ENCODE measurements around the gene SLC16A3.
A peak's percentile ranks its signal among the peaks of the same experiment; 100 is the strongest.

SLC16A3 gene

GRCh38 chr17:82237083-82237745 lies 8.4 kb downstream of the SLC16A3 start:
- DNase-seq, result no peak

GRCh38 chr17:82237746-82238471 lies 9.1 kb downstream of the SLC16A3 start:
- no peak for DNase-seq

GRCh38 chr17:82238472-82239201 lies 9.8 kb downstream of the SLC16A3 start:
- peak; percentile 59 for DNase-seq

GRCh38 chr17:82239401-82239925 lies 10.6 kb downstream of the SLC16A3 start:
- DNase-seq, result no peak

GRCh38 chr17:82239926-82240505 lies 11.2 kb downstream of the SLC16A3 start:
- DNase-seq, result no peak

- no peak for DNase-seq
These were observed 11.8 kb downstream of the SLC16A3 start for GRCh38 chr17:82240506-82241182.

GRCh38 chr17:82241183-82241925 lies 12.5 kb downstream of the SLC16A3 start:
- DNase-seq, result peak; percentile 59

- no peak for DNase-seq
These were observed 13.3 kb downstream of the SLC16A3 start for GRCh38 chr17:82241926-82242697.

- no peak for DNase-seq
These were observed 13.8 kb downstream of the SLC16A3 start for GRCh38 chr17:82242698-82242976.

GRCh38 chr17:82242977-82243647 lies 14.3 kb downstream of the SLC16A3 start:
- peak; percentile 71 for DNase-seq

GRCh38 chr17:82243648-82244412 lies 15.0 kb downstream of the SLC16A3 start:
- no peak for DNase-seq

GRCh38 chr17:82244413-82245133 lies 15.7 kb downstream of the SLC16A3 start:
- DNase-seq, result no peak

GRCh38 chr17:82245134-82246039 lies 16.5 kb downstream of the SLC16A3 start:
- no peak for DNase-seq

- DNase-seq, result no peak
These were observed 17.2 kb downstream of the SLC16A3 start for GRCh38 chr17:82246040-82246364.

- peak; percentile 54 for DNase-seq
These were observed 17.7 kb downstream of the SLC16A3 start for GRCh38 chr17:82246365-82247181.

- DNase-seq, result no peak
These were observed 18.5 kb downstream of the SLC16A3 start for GRCh38 chr17:82247182-82247823.
